ENCODE data around the gene TBC1D9.

TBC1D9 gene

GRCh38 chr4:140695483-140695882 lies 60.7 kb downstream of the TBC1D9 start:
- H3K27ac ChIP-seq (ENCODE audit: low read depth, low read length): no peak overlapping the region
- no peaks in the 10 kb centered on the region for H3K27me3 ChIP-seq (ENCODE audit: insufficient read depth, low read length, poor library complexity)
- H2BK5ac ChIP-seq (ENCODE audit: low read length): no peak overlapping the region
- peak overlapping the region; percentile 10 for H3K4ac ChIP-seq (ENCODE audit: low read depth, low read length)
- DNase-seq: no peak
- no peak overlapping the region for H3K23ac ChIP-seq (ENCODE audit: low read length)
- no peak overlapping the region for H2BK15ac ChIP-seq (replicated peaks; ENCODE audit: low read depth)
- H3K56ac ChIP-seq (ENCODE audit: low read length): no peak overlapping the region
- H3K4me2 ChIP-seq (ENCODE audit: low read length): no peak overlapping the region
- H3K18ac ChIP-seq (ENCODE audit: low read length): no peak overlapping the region
- no peak overlapping the region for H2BK120ac ChIP-seq (ENCODE audit: low read depth, low read length)
- no peak overlapping the region for H4K8ac ChIP-seq (ENCODE audit: low read depth, low read length)
- H3K79me1 ChIP-seq (ENCODE audit: low read length): no peaks in the 10 kb centered on the region
- no peak overlapping the region for H4K5ac ChIP-seq (ENCODE audit: low read length)
- no peak overlapping the region for H3K9ac ChIP-seq (ENCODE audit: low read length)
- H2AK5ac ChIP-seq (ENCODE audit: low read length): no peak overlapping the region
- H3K4me3 ChIP-seq (ENCODE audit: low read length): no peak overlapping the region
- H3K4me1 ChIP-seq (ENCODE audit: control insufficient read depth, low read depth, low read length): no peaks in the 10 kb centered on the region
- no peaks in the 10 kb centered on the region for H3K36me3 ChIP-seq (ENCODE audit: control insufficient read depth, insufficient read depth, low read length)
- H3K79me2 ChIP-seq (ENCODE audit: control insufficient read depth, insufficient read depth, low read length): no peaks in the 10 kb centered on the region

GRCh38 chr4:140693562-140693961 lies 62.6 kb downstream of the TBC1D9 start:
- no peak overlapping the region for H3K27ac ChIP-seq (ENCODE audit: low read depth, low read length)
- no CpG with 5 or more reads among the region's 1 CpG for WGBS (ENCODE audit: extremely low coverage, insufficient coverage, low lambda C conversion rate)

DNA sequence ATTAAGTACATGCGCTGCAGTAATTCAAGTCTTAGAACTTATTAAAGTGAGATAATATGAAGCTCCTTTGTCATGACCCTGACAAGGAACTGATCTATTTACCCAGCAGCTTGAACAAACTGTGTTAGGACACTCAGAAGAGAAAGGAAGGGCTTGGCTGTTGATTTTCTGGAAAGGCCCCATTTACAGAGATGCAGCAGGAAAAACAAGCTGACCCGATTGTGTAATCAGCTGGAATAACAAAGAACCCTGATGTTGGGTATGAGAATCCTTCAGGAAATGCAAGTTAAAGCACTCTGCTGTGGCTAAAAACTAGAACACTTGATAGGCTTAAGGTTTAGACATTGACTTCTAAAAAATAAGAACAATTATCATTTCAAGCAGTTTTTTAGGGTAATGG lies 64.8 kb downstream of the TBC1D9 start:
- Histone ChIP-seq H3K9ac (ENCODE audit: low read length) (no peak overlapping the region), H2BK15ac (replicated peaks; ENCODE audit: low read depth) (no peak overlapping the region), H3K18ac (ENCODE audit: low read length) (no peak overlapping the region), H3K23ac (ENCODE audit: low read length) (no peak overlapping the region), H3K56ac (ENCODE audit: low read length) (no peak overlapping the region), H4K5ac (ENCODE audit: low read length) (no peak overlapping the region), H4K8ac (ENCODE audit: low read depth, low read length) (no peak overlapping the region), H2BK5ac (ENCODE audit: low read length) (no peak overlapping the region), H2AK5ac (ENCODE audit: low read length) (no peak overlapping the region), H3K4me2 (ENCODE audit: low read length) (no peak overlapping the region), H3K36me3 (ENCODE audit: control insufficient read depth, insufficient read depth, low read length) (no peaks in the 10 kb centered on the region), H3K79me2 (ENCODE audit: control insufficient read depth, insufficient read depth, low read length) (no peaks in the 10 kb centered on the region), H2BK120ac (ENCODE audit: low read depth, low read length) (no peak overlapping the region), H3K27me3 (ENCODE audit: insufficient read depth, low read length, poor library complexity) (no peaks in the 10 kb centered on the region), H3K4me3 (ENCODE audit: low read length) (no peak overlapping the region), H3K27ac (ENCODE audit: low read depth, low read length) (no peak overlapping the region), H3K79me1 (ENCODE audit: low read length) (no peaks in the 10 kb centered on the region), H3K4me1 (ENCODE audit: control insufficient read depth, low read depth, low read length) (peaks cover 2% of the 10 kb centered on the region), H3K4ac (ENCODE audit: low read depth, low read length) (no peak overlapping the region)
- peak; percentile 67 for DNase-seq
- no CpG with 5 or more reads among the region's 2 CpGs for WGBS (ENCODE audit: extremely low coverage, insufficient coverage, low lambda C conversion rate)

More at GRCh38 chr4:140693562-140693961, 62.6 kb downstream of the TBC1D9 start:
- no peak overlapping the region for H4K8ac ChIP-seq (ENCODE audit: low read depth, low read length)
- H3K56ac ChIP-seq (ENCODE audit: low read length): no peak overlapping the region
- H3K79me1 ChIP-seq (ENCODE audit: low read length): no peaks in the 10 kb centered on the region
- H2BK5ac ChIP-seq (ENCODE audit: low read length): no peak overlapping the region
- no peak overlapping the region for H2BK15ac ChIP-seq (replicated peaks; ENCODE audit: low read depth)
- no peak overlapping the region for H2BK120ac ChIP-seq (ENCODE audit: low read depth, low read length)
- H3K27me3 ChIP-seq (ENCODE audit: insufficient read depth, low read length, poor library complexity): no peaks in the 10 kb centered on the region
- no peak overlapping the region for H3K18ac ChIP-seq (ENCODE audit: low read length)
- no peak overlapping the region for H2AK5ac ChIP-seq (ENCODE audit: low read length)
- no peaks in the 10 kb centered on the region for H3K36me3 ChIP-seq (ENCODE audit: control insufficient read depth, insufficient read depth, low read length)
- no peak overlapping the region for H3K4me3 ChIP-seq (ENCODE audit: low read length)
- H3K4me2 ChIP-seq (ENCODE audit: low read length): no peak overlapping the region
- H3K9ac ChIP-seq (ENCODE audit: low read length): no peak overlapping the region
- DNase-seq: no peak
- H3K79me2 ChIP-seq (ENCODE audit: control insufficient read depth, insufficient read depth, low read length): no peaks in the 10 kb centered on the region
- H4K5ac ChIP-seq (ENCODE audit: low read length): no peak overlapping the region
- H3K23ac ChIP-seq (ENCODE audit: low read length): no peak overlapping the region
- no peak overlapping the region for H3K4ac ChIP-seq (ENCODE audit: low read depth, low read length)
- H3K4me1 ChIP-seq (ENCODE audit: control insufficient read depth, low read depth, low read length): no peaks in the 10 kb centered on the region

DNA sequence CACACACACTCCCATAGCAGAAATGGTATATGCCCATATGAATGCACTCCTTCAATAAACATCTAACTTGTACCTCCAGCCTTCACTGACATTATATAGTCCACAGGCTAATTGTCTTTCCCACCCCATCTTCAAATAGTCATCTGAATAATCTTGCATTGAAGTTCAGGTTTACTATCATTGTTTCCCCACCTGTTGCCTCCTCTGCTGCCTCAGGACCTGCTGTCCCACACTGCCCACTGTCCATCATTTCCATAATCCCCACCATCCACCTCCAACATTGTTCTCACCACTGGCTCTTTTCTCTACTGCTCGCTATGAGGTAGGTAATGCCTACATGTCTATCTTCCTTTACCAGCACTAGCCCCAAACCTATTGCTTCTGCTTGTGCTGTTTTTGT lies 66.1 kb downstream of the TBC1D9 start:
- H3K4me3 ChIP-seq (ENCODE audit: low read length): no peak overlapping the region

GRCh38 chr4:140689623-140690022 lies 66.6 kb downstream of the TBC1D9 start:
- no peak overlapping the region for H2BK15ac ChIP-seq (replicated peaks; ENCODE audit: low read depth)
- no peak overlapping the region for H3K4ac ChIP-seq (ENCODE audit: low read depth, low read length)
- no peak overlapping the region for H4K8ac ChIP-seq (ENCODE audit: low read depth, low read length)
- no peak overlapping the region for H4K5ac ChIP-seq (ENCODE audit: low read length)
- no peak overlapping the region for H3K27ac ChIP-seq (ENCODE audit: low read depth, low read length)
- no peak for DNase-seq
- H3K4me2 ChIP-seq (ENCODE audit: low read length): no peak overlapping the region
- H3K79me2 ChIP-seq (ENCODE audit: control insufficient read depth, insufficient read depth, low read length): no peaks in the 10 kb centered on the region
- H3K4me1 ChIP-seq (ENCODE audit: control insufficient read depth, low read depth, low read length): peaks cover 2% of the 10 kb centered on the region
- H2BK120ac ChIP-seq (ENCODE audit: low read depth, low read length): no peak overlapping the region
- no peaks in the 10 kb centered on the region for H3K36me3 ChIP-seq (ENCODE audit: control insufficient read depth, insufficient read depth, low read length)
- H3K9ac ChIP-seq (ENCODE audit: low read length): no peak overlapping the region
- no peak overlapping the region for H3K56ac ChIP-seq (ENCODE audit: low read length)
- no CpG with 5 or more reads among the region's 3 CpGs for WGBS (ENCODE audit: extremely low coverage, insufficient coverage, low lambda C conversion rate)
- H2AK5ac ChIP-seq (ENCODE audit: low read length): no peak overlapping the region
- H3K79me1 ChIP-seq (ENCODE audit: low read length): no peaks in the 10 kb centered on the region
- H2BK5ac ChIP-seq (ENCODE audit: low read length): no peak overlapping the region
- H3K23ac ChIP-seq (ENCODE audit: low read length): no peak overlapping the region
- H3K4me3 ChIP-seq (ENCODE audit: low read length): no peak overlapping the region
- no peak overlapping the region for H3K18ac ChIP-seq (ENCODE audit: low read length)
- no peaks in the 10 kb centered on the region for H3K27me3 ChIP-seq (ENCODE audit: insufficient read depth, low read length, poor library complexity)

More for the DNA sequence above, 66.1 kb downstream of the TBC1D9 start:
- no peak overlapping the region for H3K4ac ChIP-seq (ENCODE audit: low read depth, low read length)
- H3K9ac ChIP-seq (ENCODE audit: low read length): no peak overlapping the region
- H4K8ac ChIP-seq (ENCODE audit: low read depth, low read length): no peak overlapping the region
- H2BK120ac ChIP-seq (ENCODE audit: low read depth, low read length): no peak overlapping the region
- WGBS (ENCODE audit: extremely low coverage, insufficient coverage, low lambda C conversion rate): no CpG with 5 or more reads among the region's 1 CpG
- no peak overlapping the region for H2BK5ac ChIP-seq (ENCODE audit: low read length)
- no peaks in the 10 kb centered on the region for H3K79me1 ChIP-seq (ENCODE audit: low read length)
- H2BK15ac ChIP-seq (replicated peaks; ENCODE audit: low read depth): no peak overlapping the region
- no peaks in the 10 kb centered on the region for H3K36me3 ChIP-seq (ENCODE audit: control insufficient read depth, insufficient read depth, low read length)
- no peak overlapping the region for H3K23ac ChIP-seq (ENCODE audit: low read length)
- no peak overlapping the region for H3K18ac ChIP-seq (ENCODE audit: low read length)
- H3K4me1 ChIP-seq (ENCODE audit: control insufficient read depth, low read depth, low read length): peaks cover 2% of the 10 kb centered on the region
- no peak overlapping the region for H3K4me2 ChIP-seq (ENCODE audit: low read length)
- no peak for DNase-seq
- no peaks in the 10 kb centered on the region for H3K27me3 ChIP-seq (ENCODE audit: insufficient read depth, low read length, poor library complexity)
- no peak overlapping the region for H2AK5ac ChIP-seq (ENCODE audit: low read length)
- no peak overlapping the region for H4K5ac ChIP-seq (ENCODE audit: low read length)
- no peak overlapping the region for H3K56ac ChIP-seq (ENCODE audit: low read length)
- no peak overlapping the region for H3K27ac ChIP-seq (ENCODE audit: low read depth, low read length)
- no peaks in the 10 kb centered on the region for H3K79me2 ChIP-seq (ENCODE audit: control insufficient read depth, insufficient read depth, low read length)

GRCh38 chr4:140688711-140689598 lies 67.2 kb downstream of the TBC1D9 start:
- peak overlapping the region; percentile 19 for H3K56ac ChIP-seq (ENCODE audit: low read length)
- no peak overlapping the region for H2BK120ac ChIP-seq (ENCODE audit: low read depth, low read length)
- H3K9ac ChIP-seq (ENCODE audit: low read length): no peak overlapping the region
- no peak overlapping the region for H3K4me2 ChIP-seq (ENCODE audit: low read length)
- no peak overlapping the region for H2BK5ac ChIP-seq (ENCODE audit: low read length)
- no peak overlapping the region for H3K23ac ChIP-seq (ENCODE audit: low read length)
- peak overlapping the region; percentile 22 for H3K18ac ChIP-seq (ENCODE audit: low read length)
- no peak overlapping the region for H4K5ac ChIP-seq (ENCODE audit: low read length)
- H3K4ac ChIP-seq (ENCODE audit: low read depth, low read length): no peak overlapping the region
- WGBS (ENCODE audit: extremely low coverage, insufficient coverage, low lambda C conversion rate): no CpG with 5 or more reads among the region's 6 CpGs
- H3K79me1 ChIP-seq (ENCODE audit: low read length): no peaks in the 10 kb centered on the region
- no peaks in the 10 kb centered on the region for H3K27me3 ChIP-seq (ENCODE audit: insufficient read depth, low read length, poor library complexity)
- H3K36me3 ChIP-seq (ENCODE audit: control insufficient read depth, insufficient read depth, low read length): no peaks in the 10 kb centered on the region
- no peak for DNase-seq
- H3K27ac ChIP-seq (ENCODE audit: low read depth, low read length): no peak overlapping the region
- H3K79me2 ChIP-seq (ENCODE audit: control insufficient read depth, insufficient read depth, low read length): no peaks in the 10 kb centered on the region
- no peak overlapping the region for H2AK5ac ChIP-seq (ENCODE audit: low read length)
- no peak overlapping the region for H3K4me3 ChIP-seq (ENCODE audit: low read length)
- no peak overlapping the region for H2BK15ac ChIP-seq (replicated peaks; ENCODE audit: low read depth)
- no peak overlapping the region for H4K8ac ChIP-seq (ENCODE audit: low read depth, low read length)
- peaks cover 2% of the 10 kb centered on the region for H3K4me1 ChIP-seq (ENCODE audit: control insufficient read depth, low read depth, low read length)
